CD14-positive monocyte (primary cell): Measurements from ENCODE around the gene GMEB1. TPM values are rescaled to one million over a fixed set of nuclear protein-coding genes. Genes with fewer than 3 reads are reported as not detected.

Experiments used
- DNase-seq, 3 donors: peaks; one replicate each; pipeline ENCODE4 v3.0.0-alpha.2; 2011 to 2022
- H2AFZ ChIP-seq: 2 replicates; pipeline ENCODE4 v1.6.0; 2012; ENCODE audit warnings: mild to moderate bottlenecking, low read depth, low read length, inconsistent platforms; ENCODE audit not compliant: insufficient read depth, poor library complexity, severe bottlenecking
- H3K27ac ChIP-seq, 2 donors: 1 replicate in 1 of 2; 2 replicates in 1 of 2; pipeline ENCODE4 v1.5.1; 2012 to 2013; ENCODE audit warnings: low read length in 2 of 2, control low read depth in 1 of 2, inconsistent platforms in 1 of 2, low read depth in 1 of 2, mild to moderate bottlenecking in 1 of 2
- H3K27me3 ChIP-seq, 2 donors: one replicate each; pipeline versions ENCODE4 v1.6.0 to v1.6.1; 2011 to 2013; ENCODE audit warnings: low read length in 2 of 2; ENCODE audit not compliant: control insufficient read depth in 2 of 2, insufficient read depth in 2 of 2
- H3K36me3 ChIP-seq, 2 donors: replicated peaks in 1 of 2; 1 replicate in 1 of 2; 2 replicates in 1 of 2; pipeline versions ENCODE4 v1.5.1 to v1.6.1; 2012 to 2013; ENCODE audit warnings: low read length in 2 of 2, control low read depth in 1 of 2, inconsistent platforms in 1 of 2, mild to moderate bottlenecking in 1 of 2; ENCODE audit not compliant: insufficient read depth in 2 of 2, control insufficient read depth in 1 of 2
- H3K4me1 ChIP-seq, 2 donors: 1 replicate in 1 of 2; 2 replicates in 1 of 2; pipeline versions ENCODE4 v1.5.1 to v1.6.1; 2012 to 2013; ENCODE audit warnings: low read length in 2 of 2, control low read depth in 1 of 2, inconsistent platforms in 1 of 2, mild to moderate bottlenecking in 1 of 2, moderate library complexity in 1 of 2; ENCODE audit not compliant: insufficient read depth in 2 of 2, control insufficient read depth in 1 of 2
- H3K4me2 ChIP-seq: replicated peaks from 2 replicates; pipeline ENCODE3; 2012; ENCODE audit warnings: low read length, moderate library complexity, mild to moderate bottlenecking; ENCODE audit not compliant: poor library complexity, severe bottlenecking; ENCODE audit errors: extremely low read depth
- H3K4me3 ChIP-seq, 3 experiments: fragments of 200-600 bp in 1 of 3; sonication (generic) in 1 of 3; replicated peaks in 1 of 3; 1 replicate in 2 of 3; 2 replicates in 1 of 3; pipeline ENCODE4 v1.5.1; 2011 to 2013; ENCODE audit warnings: low read length in 3 of 3, mild to moderate bottlenecking in 3 of 3, control low read depth in 2 of 3, low read depth in 2 of 3, inconsistent platforms in 1 of 3, moderate library complexity in 1 of 3
- H3K79me2 ChIP-seq: 2 replicates; pipeline ENCODE4 v1.6.0; 2012; ENCODE audit warnings: mild to moderate bottlenecking, control low read depth, inconsistent platforms, low read length, moderate library complexity; ENCODE audit not compliant: insufficient read depth
- H3K9ac ChIP-seq: 2 replicates; pipeline ENCODE4 v1.6.0; 2017; ENCODE audit warnings: low read length, mild to moderate bottlenecking; ENCODE audit not compliant: insufficient read depth, poor library complexity, severe bottlenecking
- H3K9me3 ChIP-seq, 2 donors: replicated peaks in 1 of 2; 1 replicate in 1 of 2; 2 replicates in 1 of 2; pipeline versions ENCODE4 v1.5.1 to v1.6.1; 2012 to 2013; ENCODE audit warnings: low read length in 2 of 2, control low read depth in 1 of 2; ENCODE audit not compliant: control insufficient read depth in 1 of 2, insufficient read depth in 1 of 2
- H4K20me1 ChIP-seq: 2 replicates; pipeline ENCODE4 v1.6.0; 2012; ENCODE audit warnings: mild to moderate bottlenecking, low read length, control low read depth, moderate library complexity; ENCODE audit not compliant: insufficient read depth
- H3K27ac Mint-ChIP-seq, 7 donors: one replicate each; pipeline ENCODE4 v1.8.0; 2020; ENCODE audit warnings: mild to moderate bottlenecking in 7 of 7, mixed read lengths in 7 of 7, moderate library complexity in 6 of 7, inconsistent platforms in 2 of 7
- H3K27me3 Mint-ChIP-seq, 3 donors: one replicate each; pipeline ENCODE4 v1.8.0; 2021 to 2022; ENCODE audit warnings: low read depth in 3 of 3, mild to moderate bottlenecking in 3 of 3, mixed read lengths in 3 of 3, moderate library complexity in 3 of 3, inconsistent platforms in 1 of 3
- H3K36me3 Mint-ChIP-seq, 2 donors: one replicate each; pipeline ENCODE4 v1.8.0; 2020; ENCODE audit warnings: mixed read lengths in 2 of 2, inconsistent platforms in 1 of 2, mild to moderate bottlenecking in 1 of 2
- H3K4me1 Mint-ChIP-seq: one replicate; pipeline ENCODE4 v1.8.0; 2020; ENCODE audit warnings: mild to moderate bottlenecking, mixed read lengths
- H3K4me3 Mint-ChIP-seq, 2 donors: one replicate each; pipeline ENCODE4 v1.8.0; 2020; ENCODE audit warnings: mild to moderate bottlenecking in 2 of 2, mixed read lengths in 2 of 2, moderate library complexity in 1 of 2
- H3K9me3 Mint-ChIP-seq, 7 donors: one replicate each; pipeline ENCODE4 v1.8.0; 2020 to 2022; ENCODE audit warnings: mixed read lengths in 7 of 7, mild to moderate bottlenecking in 6 of 7, moderate library complexity in 6 of 7, inconsistent platforms in 2 of 7
- CTCF ChIP-seq: fragments of 200-600 bp; IDR thresholded peaks from one replicate; pipeline ENCODE4 v1.8.0; 2022; ENCODE audit warnings: antibody characterized with exemption, mild to moderate bottlenecking
- WGBS: methylation state at CpG from one replicate; pipeline ENCODE4 v1.1.5; 2013; ENCODE audit warnings: missing lambda C conversion rate; ENCODE audit not compliant: insufficient coverage; 5-methylcytosine and 5-hydroxymethylcytosine counted together
- intact Hi-C, 2 donors: fragments of 100-400 bp; cut with micrococcal nuclease; formaldehyde crosslinking; loops; one replicate each; pipeline versions ENCODE4 v1.15.0 to v1.15.1; 2023
- polyA plus RNA-seq, 3 donors: library from polyadenylated mRNA; depleted of rRNA in 1 of 3; unstranded in 2 of 3; stranded (reverse) in 1 of 3; fragments of 300-500 nt in 2 of 3; fragments of >200 nt in 1 of 3; fragmentation: Illumina TruSeq in 2 of 3; gene quantifications; 1 replicate in 2 of 3; 2 replicates in 1 of 3; pipeline ENCODE4 v1.2.3, GENCODE V29; 2012 to 2021

The GMEB1 gene
- polyA plus RNA-seq, 3 donors: 8.1 to 16.0 (median 9.7) TPM

GRCh38 chr1:28759257-28759656 lies 90.7 kb downstream of the GMEB1 start:
- WGBS: no CpG with 5 or more reads among the region's 3 CpGs
- no peak overlapping the region for H2AFZ ChIP-seq
- Mint-ChIP-seq H3K4me3 (no peak overlapping the region), H3K27ac (no peak overlapping the region), H3K9me3 (no peaks in the 10 kb centered on the region), H3K27me3 (no peaks in the 10 kb centered on the region), H3K4me1 (peaks cover 3% of the 10 kb centered on the region), H3K36me3 (peaks cover 19 to 44% of the 10 kb centered on the region in 2 donors)
- H4K20me1 ChIP-seq: peaks cover 100% of the 10 kb centered on the region
- peaks cover 25 to 63% of the 10 kb centered on the region in 2 donors for H3K36me3 ChIP-seq
- no peak overlapping the region for H3K4me2 ChIP-seq
- no peaks in the 10 kb centered on the region for H3K27me3 ChIP-seq
- no peak overlapping the region for H3K27ac ChIP-seq
- peaks cover 0 to 9% of the 10 kb centered on the region in 2 donors for H3K4me1 ChIP-seq
- peaks cover 95% of the 10 kb centered on the region for H3K79me2 ChIP-seq
- no peak for TF ChIP-seq CTCF
- intact Hi-C loops: no loop called here
- DNase-seq: no peak
- H3K4me3 ChIP-seq: no peak overlapping the region
- H3K9me3 ChIP-seq: no peaks in the 10 kb centered on the region
- H3K9ac ChIP-seq: no peak overlapping the region

- Mint-ChIP-seq H3K27ac (peak overlapping the region in 1 of 7 donors; percentile 7), H3K9me3 (no peaks in the 10 kb centered on the region), H3K4me1 (peaks cover 3% of the 10 kb centered on the region), H3K36me3 (peaks cover 34 to 62% of the 10 kb centered on the region in 2 donors), H3K4me3 (no peak overlapping the region), H3K27me3 (no peaks in the 10 kb centered on the region)
- Histone ChIP-seq H3K4me3 (no peak overlapping the region), H3K4me2 (no peak overlapping the region), H3K4me1 (no peaks in the 10 kb centered on the region), H3K27me3 (no peaks in the 10 kb centered on the region), H4K20me1 (peaks cover 100% of the 10 kb centered on the region), H3K9me3 (no peaks in the 10 kb centered on the region), H3K27ac (no peak overlapping the region), H3K9ac (no peak overlapping the region), H3K36me3 (peaks cover 33 to 75% of the 10 kb centered on the region in 2 donors), H2AFZ (no peak overlapping the region), H3K79me2 (peaks cover 95% of the 10 kb centered on the region)
- WGBS: 100% methylated on average over 4 of the region's 5 CpGs
- TF ChIP-seq CTCF: no peak
- intact Hi-C loops: no loop called here
- DNase-seq: no peak
These were observed 92.6 kb downstream of the GMEB1 start for GRCh38 chr1:28761189-28761588.
